A673 (cell line): ENCODE data around the gene ALKBH7.

Experiments used
- CTCF ChIP-seq: fragments of 300-800, 200-600 bp; sonication (generic); conservative IDR thresholded peaks from 2 replicates; pipeline ENCODE4 v1.5.1; 2017; ENCODE audit warnings: low read depth, mild to moderate bottlenecking, antibody characterized with exemption, low read length, moderate library complexity, mixed read lengths
- EZH2 ChIP-seq: fragments of 200-600 bp; sonication (generic); IDR thresholded peaks from 2 replicates; pipeline ENCODE4 v1.6.1; 2017; ENCODE audit warnings: borderline replicate concordance, low read depth, mild to moderate bottlenecking, mixed read lengths, antibody characterized with exemption, low read length; ENCODE audit not compliant: poor library complexity, severe bottlenecking

GRCh38 chr19:6354098-6354674 is 18.4 kb upstream of the ALKBH7 start:
- TF ChIP-seq CTCF (peak; percentile 56), EZH2 (no peak)
